ENCODE results near the gene METRN.
"Not testable (repeated sequence)": the region's sequence is repeated elsewhere in the genome, so short reads cannot be mapped to it uniquely, and the experiment has no call there.

Gene METRN

GRCh38 chr16:678209-678857 is 36.6 kb upstream of the METRN start:
- DNase-seq: no peak

GRCh38 chr16:678858-679813 is 35.8 kb upstream of the METRN start:
- peak; percentile 54 for DNase-seq

GRCh38 chr16:679814-680624 is 34.9 kb upstream of the METRN start, which contains the start of gene STUB1:
STUB1 (plus strand) TSS chr16:680410; CDS start chr16:680526, 116 bp downstream.
- DNase-seq: peak; percentile 78

GRCh38 chr16:680625-680945 is 34.3 kb upstream of the METRN start:
- DNase-seq: no peak

GRCh38 chr16:680967-681745 is 33.8 kb upstream of the METRN start:
- no peak for DNase-seq

- DNase-seq: no peak
These were observed 33.0 kb upstream of the METRN start for GRCh38 chr16:681746-682427.

GRCh38 chr16:682493-683395 is 32.2 kb upstream of the METRN start:
- no peak for DNase-seq

GRCh38 chr16:683396-684070 is 31.4 kb upstream of the METRN start:
- no peak for DNase-seq

GRCh38 chr16:684071-684794 is 30.7 kb upstream of the METRN start, which contains the start of gene JMJD8:
JMJD8 (minus strand) TSS chr16:684334; CDS start chr16:684319, 15 bp downstream.
- DNase-seq: peak; percentile 83

GRCh38 chr16:684961-685696 is 29.8 kb upstream of the METRN start:
- no peak for DNase-seq

- no peak for DNase-seq
These were observed 29.0 kb upstream of the METRN start for GRCh38 chr16:685967-686366.

- no peak for DNase-seq
These were observed 28.3 kb upstream of the METRN start for GRCh38 chr16:686459-687260.

GRCh38 chr16:687499-687898 is 27.4 kb upstream of the METRN start:
- DNase-seq: no peak

- DNase-seq: no peak
These were observed 25.6 kb upstream of the METRN start for GRCh38 chr16:689175-689897.

GRCh38 chr16:691242-691641 is 23.7 kb upstream of the METRN start:
- not testable (repeated sequence) for DNase-seq

GRCh38 chr16:692356-693108 is 22.4 kb upstream of the METRN start:
- no peak for DNase-seq

Measured in DMS 273 treated with DMSO at 0.1 percent for 48 hours (cell line).